Activated CD4-positive, alpha-beta memory T cell treated with anti-CD3 and anti-CD28 coated beads for 36 hours (primary cell): ENCODE data around the gene ELMOD3. TPM values are rescaled to one million over a fixed set of nuclear protein-coding genes. Genes with fewer than 3 reads are reported as not detected.

ENCODE experiments used
- CTCF ChIA-PET: fragments of 350-600 bp; sonication (Branson Sonifier 250); formaldehyde crosslinking; loops from one replicate; lab custom pipeline; 2021; ENCODE audit warnings: antibody characterized with exemption, inconsistent platforms; lab: Charles Lee
- POLR2A ChIA-PET: fragments of 350-600 bp; sonication (Branson Sonifier 250); formaldehyde crosslinking; loops from one replicate; lab custom pipeline; 2021; ENCODE audit warnings: antibody characterized with exemption; lab: Charles Lee
- DNase-seq: peaks from one replicate; pipeline ENCODE4 v3.0.0-alpha.2; 2020
- H3K27ac Mint-ChIP-seq: one replicate; pipeline ENCODE4 v1.8.0; 2021; ENCODE audit warnings: mixed read lengths
- H3K27me3 Mint-ChIP-seq: one replicate; pipeline ENCODE4 v1.8.0; 2021; ENCODE audit warnings: mixed read lengths
- H3K36me3 Mint-ChIP-seq: one replicate; pipeline ENCODE4 v1.8.0; 2021; ENCODE audit warnings: mixed read lengths
- H3K4me1 Mint-ChIP-seq: one replicate; pipeline ENCODE4 v1.8.0; 2021; ENCODE audit warnings: low read depth, mixed read lengths
- H3K4me3 Mint-ChIP-seq: one replicate; pipeline ENCODE4 v1.8.0; 2021; ENCODE audit warnings: mild to moderate bottlenecking, mixed read lengths
- H3K9me3 Mint-ChIP-seq: one replicate; pipeline ENCODE4 v1.8.0; 2021; ENCODE audit warnings: mixed read lengths
- intact Hi-C: fragments of 100-400 bp; cut with micrococcal nuclease; formaldehyde crosslinking; loops from one replicate; pipeline ENCODE4 v1.15.1; 2023
- total RNA-seq, 2 experiments: library from RNA; stranded (reverse); gene quantifications; one replicate each; pipeline ENCODE4 v1.2.3, GENCODE V29; 2021

The ELMOD3 gene
- total RNA-seq, 2 experiments from 2014 or later, result 11.1 to 15.0 TPM

- intact Hi-C loops, result no loop called here
- CTCF ChIA-PET, result interaction anchor here (0.6 kb wide), 1 partner anchor 155 kb away, joined by 3 read pairs; no protein-coding TSS in a partner anchor
- Mint-ChIP-seq H3K27me3 (no peaks in the 10 kb centered on the region), H3K36me3 (no peaks in the 10 kb centered on the region), H3K9me3 (no peaks in the 10 kb centered on the region), H3K4me3 (no peak overlapping the region), H3K4me1 (peaks cover 9% of the 10 kb centered on the region), H3K27ac (no peak overlapping the region)
- DNase-seq, result no peak
- POLR2A ChIA-PET, result interaction anchor here (0.5 kb wide), 1 partner anchor 165 kb away, joined by 3 read pairs; no protein-coding TSS in a partner anchor
These were observed 42.2 kb downstream of the ELMOD3 start for GRCh38 chr2:85396531-85397470.

- CTCF ChIA-PET, result no interaction called here
- POLR2A ChIA-PET, result no interaction called here
- intact Hi-C loops, result no loop called here
- DNase-seq, result no peak
- Mint-ChIP-seq H3K4me3 (no peak overlapping the region), H3K9me3 (peaks cover 1% of the 10 kb centered on the region), H3K27me3 (no peaks in the 10 kb centered on the region), H3K4me1 (peaks cover 5% of the 10 kb centered on the region), H3K36me3 (peaks cover 3% of the 10 kb centered on the region), H3K27ac (no peak overlapping the region)
These were observed 43.4 kb downstream of the ELMOD3 start for GRCh38 chr2:85397925-85398331.

- no peak overlapping the region for H3K27ac Mint-ChIP-seq
- H3K27me3 Mint-ChIP-seq, result no peaks in the 10 kb centered on the region
- CTCF ChIA-PET, result interaction anchor here (1.7 kb wide), 1 partner anchor 331 kb away, joined by 3 read pairs; no protein-coding TSS in a partner anchor
- intact Hi-C loops, result no loop called here
- H3K4me1 Mint-ChIP-seq, result peaks cover 5% of the 10 kb centered on the region
- no peak overlapping the region for H3K4me3 Mint-ChIP-seq
- DNase-seq, result no peak
- peaks cover 6% of the 10 kb centered on the region for H3K36me3 Mint-ChIP-seq
- POLR2A ChIA-PET, result no interaction called here
- peaks cover 7% of the 10 kb centered on the region for H3K9me3 Mint-ChIP-seq
These were observed 44.0 kb downstream of the ELMOD3 start for GRCh38 chr2:85398426-85399182.

- CTCF ChIA-PET, result interaction anchor here (0.8 to 1.7 kb wide), 2 partner anchors 9 to 330 kb away, joined by 3 read pairs; no protein-coding TSS in a partner anchor
- Mint-ChIP-seq H3K27ac (no peak overlapping the region), H3K4me1 (peaks cover 5% of the 10 kb centered on the region), H3K36me3 (peaks cover 8% of the 10 kb centered on the region), H3K27me3 (no peaks in the 10 kb centered on the region), H3K9me3 (peaks cover 11% of the 10 kb centered on the region), H3K4me3 (no peak overlapping the region)
- POLR2A ChIA-PET, result no interaction called here
- no peak for DNase-seq
- intact Hi-C loops, result no loop called here
These were observed 44.5 kb downstream of the ELMOD3 start for GRCh38 chr2:85399183-85399455.

GRCh38 chr2:85400023-85400422 is 45.5 kb downstream of the ELMOD3 start:
- intact Hi-C loops, result no loop called here
- ChIA-PET POLR2A (no interaction called here), CTCF (interaction anchor here (0.8 to 1.7 kb wide), 2 partner anchors 8 to 330 kb away, joined by 3 read pairs; no protein-coding TSS in a partner anchor)
- Mint-ChIP-seq H3K27me3 (no peaks in the 10 kb centered on the region), H3K9me3 (peaks cover 15% of the 10 kb centered on the region), H3K4me3 (no peak overlapping the region), H3K27ac (no peak overlapping the region), H3K4me1 (peaks cover 5% of the 10 kb centered on the region), H3K36me3 (peaks cover 9% of the 10 kb centered on the region)
- DNase-seq, result no peak

GRCh38 chr2:85400541-85401463 is 46.2 kb downstream of the ELMOD3 start:
- intact Hi-C loops, result no loop called here
- POLR2A ChIA-PET, result no interaction called here
- CTCF ChIA-PET, result interaction anchor here (1.1 to 1.7 kb wide), 2 partner anchors 9 to 329 kb away, joined by 3 to 4 read pairs; no protein-coding TSS in a partner anchor
- peaks cover 15% of the 10 kb centered on the region for H3K9me3 Mint-ChIP-seq
- H3K4me1 Mint-ChIP-seq, result peaks cover 12% of the 10 kb centered on the region
- no peak for DNase-seq
- no peaks in the 10 kb centered on the region for H3K27me3 Mint-ChIP-seq
- H3K4me3 Mint-ChIP-seq, result no peak overlapping the region
- no peak overlapping the region for H3K27ac Mint-ChIP-seq
- peaks cover 9% of the 10 kb centered on the region for H3K36me3 Mint-ChIP-seq

GRCh38 chr2:85401464-85401805 is 46.9 kb downstream of the ELMOD3 start:
- H3K27ac Mint-ChIP-seq, result no peak overlapping the region
- no peak overlapping the region for H3K4me3 Mint-ChIP-seq
- peaks cover 15% of the 10 kb centered on the region for H3K9me3 Mint-ChIP-seq
- intact Hi-C loops, result no loop called here
- ChIA-PET POLR2A (no interaction called here), CTCF (interaction anchor here (1.1 kb wide), 1 partner anchor 9 kb away, joined by 4 read pairs; no protein-coding TSS in a partner anchor)
- no peak for DNase-seq
- H3K4me1 Mint-ChIP-seq, result peaks cover 18% of the 10 kb centered on the region
- no peaks in the 10 kb centered on the region for H3K27me3 Mint-ChIP-seq
- peaks cover 9% of the 10 kb centered on the region for H3K36me3 Mint-ChIP-seq

GRCh38 chr2:85401844-85402243 is 47.3 kb downstream of the ELMOD3 start:
- POLR2A ChIA-PET, result no interaction called here
- CTCF ChIA-PET, result interaction anchor here (0.7 kb wide), 1 partner anchor 11 kb away, joined by 3 read pairs; no protein-coding TSS in a partner anchor
- intact Hi-C loops, result no loop called here
- Mint-ChIP-seq H3K27ac (no peak overlapping the region), H3K4me3 (no peak overlapping the region), H3K36me3 (peaks cover 9% of the 10 kb centered on the region), H3K4me1 (peaks cover 16% of the 10 kb centered on the region), H3K27me3 (no peaks in the 10 kb centered on the region), H3K9me3 (peaks cover 15% of the 10 kb centered on the region)
- no peak for DNase-seq

GRCh38 chr2:85405201-85406059 is 50.9 kb downstream of the ELMOD3 start:
- Mint-ChIP-seq H3K36me3 (peaks cover 9% of the 10 kb centered on the region), H3K27ac (peak overlapping the region; percentile 65), H3K9me3 (peaks cover 15% of the 10 kb centered on the region), H3K4me3 (peak overlapping the region; percentile 25), H3K4me1 (peaks cover 38% of the 10 kb centered on the region), H3K27me3 (no peaks in the 10 kb centered on the region)
- intact Hi-C loops, result loop anchor here (1.0 kb wide), 1 partner anchor 51 kb away; the partner anchor contains the start of genes ELMOD3 and RETSAT
- POLR2A ChIA-PET, result interaction anchor here (1.0 to 1.3 kb wide), 2 partner anchors 32 to 133 kb away, joined by 3 to 6 read pairs; partner anchors contain the start of gene MAT2A
- DNase-seq, result peak; percentile 79
- CTCF ChIA-PET, result interaction anchor here (1.1 to 1.2 kb wide), 2 partner anchors 12 to 147 kb away, joined by 3 to 5 read pairs; no protein-coding TSS in a partner anchor

GRCh38 chr2:85409845-85410583 is 55.4 kb downstream of the ELMOD3 start, which contains the start of gene CAPG:
Gene CAPG (minus strand): TSS chr2:85410366. CDS start chr2:85402145, 8,221 bp downstream.
- H3K27me3 Mint-ChIP-seq, result peaks cover 4% of the 10 kb centered on the region
- H3K36me3 Mint-ChIP-seq, result no peaks in the 10 kb centered on the region
- peaks cover under 1% of the 10 kb centered on the region for H3K9me3 Mint-ChIP-seq
- intact Hi-C loops, result no loop called here
- H3K4me3 Mint-ChIP-seq, result peak within 1 kb of the TSS; percentile 68
- peak within 1 kb of the TSS; percentile 18 for H3K27ac Mint-ChIP-seq
- ChIA-PET CTCF (no interaction called here), POLR2A (interaction anchor here (0.7 kb wide), 1 partner anchor 9 kb away, joined by 3 read pairs; the partner anchor contains the start of gene SH2D6)
- DNase-seq, result peak; percentile 53
- H3K4me1 Mint-ChIP-seq, result peaks cover 50% of the 10 kb centered on the region
